ENCODE data around the gene SLC45A1.

DNA sequence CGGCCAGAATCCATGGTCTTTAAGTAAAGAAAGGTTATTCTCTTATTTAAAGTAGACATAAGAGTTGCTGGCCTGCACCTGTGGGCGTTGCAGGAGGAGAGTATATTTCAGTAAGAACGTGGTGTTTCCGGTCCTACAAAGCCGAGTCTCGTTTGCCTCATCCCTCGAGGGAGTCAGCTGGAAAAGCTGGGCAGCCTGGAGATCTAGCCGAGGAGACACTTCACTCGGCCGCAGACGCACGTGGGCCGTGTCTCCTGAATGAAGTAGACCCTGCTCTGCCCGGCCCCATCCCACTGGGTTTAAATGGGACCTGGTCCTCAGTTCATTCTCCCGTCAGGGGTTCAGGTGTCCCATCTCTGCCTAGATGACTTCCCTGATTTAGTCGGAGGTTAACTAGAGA lies 14.9 kb downstream of the SLC45A1 start:
- TF ChIP-seq, protein P1, sequence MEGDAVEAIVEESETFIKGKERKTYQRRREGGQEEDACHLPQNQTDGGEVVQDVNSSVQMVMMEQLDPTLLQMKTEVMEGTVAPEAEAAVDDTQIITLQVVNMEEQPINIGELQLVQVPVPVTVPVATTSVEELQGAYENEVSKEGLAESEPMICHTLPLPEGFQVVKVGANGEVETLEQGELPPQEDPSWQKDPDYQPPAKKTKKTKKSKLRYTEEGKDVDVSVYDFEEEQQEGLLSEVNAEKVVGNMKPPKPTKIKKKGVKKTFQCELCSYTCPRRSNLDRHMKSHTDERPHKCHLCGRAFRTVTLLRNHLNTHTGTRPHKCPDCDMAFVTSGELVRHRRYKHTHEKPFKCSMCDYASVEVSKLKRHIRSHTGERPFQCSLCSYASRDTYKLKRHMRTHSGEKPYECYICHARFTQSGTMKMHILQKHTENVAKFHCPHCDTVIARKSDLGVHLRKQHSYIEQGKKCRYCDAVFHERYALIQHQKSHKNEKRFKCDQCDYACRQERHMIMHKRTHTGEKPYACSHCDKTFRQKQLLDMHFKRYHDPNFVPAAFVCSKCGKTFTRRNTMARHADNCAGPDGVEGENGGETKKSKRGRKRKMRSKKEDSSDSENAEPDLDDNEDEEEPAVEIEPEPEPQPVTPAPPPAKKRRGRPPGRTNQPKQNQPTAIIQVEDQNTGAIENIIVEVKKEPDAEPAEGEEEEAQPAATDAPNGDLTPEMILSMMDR (IDR thresholded peaks at IDR 0.05) = no peak
- TF ChIP-seq POLR2AphosphoS5 (IDR thresholded peaks at IDR 0.05) = no peak
- TF ChIP-seq POLR2A (IDR thresholded peaks at IDR 0.05) = no peak

Measured in upper lobe of left lung (tissue), 4 donors.